Mucosa of stomach (tissue), 1 donor: ENCODE measurements around the gene DLG2.

Experiments used
- H3K27me3 ChIP-seq: one replicate; pipeline ENCODE4 v1.7.0; 2013; ENCODE audit warnings: mild to moderate bottlenecking, low read length; ENCODE audit not compliant: control insufficient read depth, insufficient read depth
- H3K36me3 ChIP-seq: one replicate; pipeline ENCODE4 v1.7.0; 2013; ENCODE audit warnings: low read length; ENCODE audit not compliant: control insufficient read depth, insufficient read depth
- H3K4me1 ChIP-seq: one replicate; pipeline ENCODE4 v1.7.0; 2013; ENCODE audit warnings: mild to moderate bottlenecking, low read length; ENCODE audit not compliant: control insufficient read depth, insufficient read depth
- H3K4me3 ChIP-seq: one replicate; pipeline ENCODE4 v1.7.0; 2013; ENCODE audit warnings: low read length
- H3K9ac ChIP-seq: one replicate; pipeline ENCODE4 v1.7.0; 2013; ENCODE audit warnings: mild to moderate bottlenecking, low read length, moderate library complexity
- H3K9me3 ChIP-seq: one replicate; pipeline ENCODE4 v1.7.0; 2013; ENCODE audit warnings: mild to moderate bottlenecking, low read length, moderate library complexity; ENCODE audit not compliant: control insufficient read depth
- donor health status: Pancreatic carcinoma.

DLG2 gene

DNA sequence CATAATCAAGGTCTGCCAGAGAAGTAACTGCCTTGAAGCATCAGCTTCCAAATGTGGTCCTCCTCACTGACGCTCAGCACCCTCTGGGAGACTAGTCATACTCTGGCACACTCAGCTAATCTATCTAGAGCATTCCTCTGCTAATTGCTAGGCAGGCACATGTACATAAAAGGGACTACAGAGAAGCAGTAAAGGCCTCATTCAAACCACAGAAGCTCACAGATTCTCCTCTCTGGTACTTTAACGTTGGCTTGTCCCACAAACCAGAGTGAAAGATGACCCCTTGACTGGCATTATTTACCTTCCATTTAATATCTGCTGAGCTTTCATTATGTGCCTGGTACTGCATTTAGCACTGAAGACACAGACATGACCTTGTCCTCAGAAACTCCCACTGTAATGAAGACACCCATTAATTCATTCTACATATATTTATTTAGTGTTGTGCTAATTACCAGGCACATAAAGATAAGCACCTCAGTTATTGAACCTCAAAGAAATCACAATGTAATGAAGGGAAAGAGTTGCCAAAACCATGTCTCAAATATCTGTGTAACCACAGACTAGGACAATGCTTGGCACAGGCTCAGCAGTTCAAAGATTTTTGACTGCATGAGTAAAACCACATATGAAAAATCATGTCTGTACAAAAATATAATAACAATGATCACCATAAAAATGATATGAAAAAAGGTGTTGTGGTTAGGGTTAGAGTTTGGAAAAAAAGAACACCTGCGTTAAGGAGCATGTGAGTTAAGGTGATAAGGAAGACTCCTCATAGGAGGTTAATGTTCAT lies 550.4 kb downstream of the DLG2 start:
- H3K9ac ChIP-seq: no peak overlapping the region
- H3K4me3 ChIP-seq: no peak overlapping the region
- H3K36me3 ChIP-seq: no peaks in the 10 kb centered on the region
- H3K27me3 ChIP-seq: no peaks in the 10 kb centered on the region
- H3K4me1 ChIP-seq: no peaks in the 10 kb centered on the region
- no peaks in the 10 kb centered on the region for H3K9me3 ChIP-seq

GRCh38 chr11:85062659-85063058 lies 564.5 kb downstream of the DLG2 start:
- H3K4me1 ChIP-seq: no peaks in the 10 kb centered on the region
- H3K9ac ChIP-seq: no peak overlapping the region
- no peak overlapping the region for H3K4me3 ChIP-seq
- H3K36me3 ChIP-seq: no peaks in the 10 kb centered on the region
- H3K27me3 ChIP-seq: no peaks in the 10 kb centered on the region
- no peaks in the 10 kb centered on the region for H3K9me3 ChIP-seq

DNA sequence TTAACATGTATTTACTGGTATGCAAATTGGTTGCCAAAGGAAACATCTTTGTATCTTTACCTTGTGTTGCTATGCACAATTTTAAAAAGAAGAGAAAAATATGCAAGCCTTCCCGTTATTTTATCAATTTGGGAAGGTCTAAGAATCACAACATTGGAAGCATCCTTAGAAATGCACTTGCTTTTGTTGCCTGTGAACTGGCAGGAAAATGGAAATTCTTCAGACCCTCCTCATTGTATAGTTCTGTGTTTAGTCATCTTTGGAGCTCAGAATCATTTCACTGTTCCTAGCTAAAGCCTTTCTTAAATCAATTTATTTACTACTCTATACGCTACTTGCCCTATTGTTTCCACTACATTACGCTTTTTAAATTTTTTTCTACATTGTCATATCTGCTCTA lies 574.5 kb downstream of the DLG2 start:
- no peaks in the 10 kb centered on the region for H3K9me3 ChIP-seq
- H3K4me1 ChIP-seq: no peaks in the 10 kb centered on the region
- no peaks in the 10 kb centered on the region for H3K27me3 ChIP-seq
- H3K36me3 ChIP-seq: no peaks in the 10 kb centered on the region
- H3K4me3 ChIP-seq: no peak overlapping the region
- no peak overlapping the region for H3K9ac ChIP-seq

DNA sequence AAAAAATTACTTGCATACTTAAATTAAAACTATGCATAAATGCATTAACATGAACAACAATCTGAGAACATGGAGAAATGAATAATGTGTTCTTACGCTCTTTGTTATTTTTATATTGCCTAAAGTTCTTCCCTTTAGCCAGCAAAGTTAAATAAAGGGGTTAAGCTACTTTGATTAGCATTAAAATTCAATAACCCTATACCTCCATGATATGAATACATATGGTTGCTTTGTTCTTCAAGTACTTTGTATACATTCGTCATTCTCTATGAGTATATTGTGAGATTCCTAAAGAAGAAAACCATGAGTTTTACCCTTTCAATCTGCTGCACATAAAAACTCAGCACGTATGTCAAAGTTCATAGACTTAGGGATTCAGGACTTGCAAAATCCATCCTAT lies 578.3 kb downstream of the DLG2 start:
- Histone ChIP-seq H3K4me1 (no peaks in the 10 kb centered on the region), H3K4me3 (no peak overlapping the region)

GRCh38 chr11:85045716-85046115 lies 581.4 kb downstream of the DLG2 start:
- no peaks in the 10 kb centered on the region for H3K27me3 ChIP-seq
- H3K9ac ChIP-seq: no peak overlapping the region
- no peak overlapping the region for H3K4me3 ChIP-seq
- H3K36me3 ChIP-seq: no peaks in the 10 kb centered on the region
- H3K9me3 ChIP-seq: no peaks in the 10 kb centered on the region
- H3K4me1 ChIP-seq: no peaks in the 10 kb centered on the region

More for the DNA sequence above, 578.3 kb downstream of the DLG2 start:
- no peaks in the 10 kb centered on the region for H3K9me3 ChIP-seq
- no peaks in the 10 kb centered on the region for H3K36me3 ChIP-seq
- no peak overlapping the region for H3K9ac ChIP-seq
- H3K27me3 ChIP-seq: no peaks in the 10 kb centered on the region

- H3K4me3 ChIP-seq: no peak overlapping the region
- H3K9me3 ChIP-seq: no peaks in the 10 kb centered on the region
- no peaks in the 10 kb centered on the region for H3K4me1 ChIP-seq
- no peak overlapping the region for H3K9ac ChIP-seq
- no peaks in the 10 kb centered on the region for H3K27me3 ChIP-seq
- H3K36me3 ChIP-seq: no peaks in the 10 kb centered on the region
These were observed 582.2 kb downstream of the DLG2 start for GRCh38 chr11:85044911-85045310.

GRCh38 chr11:85042361-85042760 lies 584.8 kb downstream of the DLG2 start:
- H3K27me3 ChIP-seq: no peaks in the 10 kb centered on the region
- H3K4me3 ChIP-seq: no peak overlapping the region
- H3K9ac ChIP-seq: no peak overlapping the region
- H3K36me3 ChIP-seq: no peaks in the 10 kb centered on the region
- H3K9me3 ChIP-seq: no peaks in the 10 kb centered on the region
- H3K4me1 ChIP-seq: no peaks in the 10 kb centered on the region

GRCh38 chr11:85040166-85040565 lies 587.0 kb downstream of the DLG2 start:
- no peaks in the 10 kb centered on the region for H3K9me3 ChIP-seq
- H3K4me1 ChIP-seq: no peaks in the 10 kb centered on the region
- no peak overlapping the region for H3K9ac ChIP-seq
- H3K27me3 ChIP-seq: no peaks in the 10 kb centered on the region
- no peak overlapping the region for H3K4me3 ChIP-seq
- no peaks in the 10 kb centered on the region for H3K36me3 ChIP-seq

DNA sequence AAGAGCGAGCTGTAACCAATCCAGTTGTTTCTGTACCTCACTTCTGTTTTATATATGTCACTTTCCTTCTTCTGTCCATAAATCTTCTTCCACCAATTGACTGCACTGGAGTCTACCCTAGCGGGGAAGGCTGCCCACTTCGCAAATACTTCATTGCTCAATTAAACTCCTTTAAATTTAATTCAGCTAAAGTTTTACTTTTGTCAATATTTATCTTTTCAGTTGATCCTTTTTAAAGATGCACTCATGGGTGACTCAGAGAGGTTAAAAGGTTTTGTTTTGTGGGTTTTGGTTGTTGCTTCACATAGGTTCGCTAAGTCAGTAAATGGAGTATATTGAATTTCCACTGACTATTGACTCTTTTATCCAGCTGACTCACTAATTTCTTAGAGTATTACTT lies 597.2 kb downstream of the DLG2 start:
- no peaks in the 10 kb centered on the region for H3K36me3 ChIP-seq
- H3K27me3 ChIP-seq: no peaks in the 10 kb centered on the region
- H3K9me3 ChIP-seq: no peaks in the 10 kb centered on the region
- no peak overlapping the region for H3K4me3 ChIP-seq
- H3K9ac ChIP-seq: no peak overlapping the region
- no peaks in the 10 kb centered on the region for H3K4me1 ChIP-seq

- no peaks in the 10 kb centered on the region for H3K36me3 ChIP-seq
- H3K9ac ChIP-seq: no peak overlapping the region
- H3K27me3 ChIP-seq: no peaks in the 10 kb centered on the region
- no peak overlapping the region for H3K4me3 ChIP-seq
- no peaks in the 10 kb centered on the region for H3K4me1 ChIP-seq
- H3K9me3 ChIP-seq: no peaks in the 10 kb centered on the region
These were observed 598.6 kb downstream of the DLG2 start for GRCh38 chr11:85028329-85029101.

DNA sequence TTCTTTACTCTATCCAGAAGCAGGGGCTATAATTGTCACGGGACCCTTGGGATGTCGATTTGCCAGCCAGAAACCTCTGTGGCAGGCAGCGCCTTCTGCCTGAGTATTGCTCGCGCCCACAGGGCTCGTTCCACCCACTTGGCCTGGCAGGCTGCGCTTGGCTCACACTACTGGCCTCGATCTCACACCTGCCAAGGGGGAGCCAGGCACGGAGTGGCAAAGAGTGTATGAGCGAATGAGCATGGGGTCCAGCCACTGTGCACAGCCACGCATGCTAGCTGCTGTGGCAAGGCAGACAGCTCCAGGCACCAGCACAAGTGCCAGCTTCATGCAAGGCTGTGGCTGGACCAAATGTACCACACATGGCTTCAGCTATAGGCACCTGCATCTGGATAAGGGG lies 599.8 kb downstream of the DLG2 start:
- no peaks in the 10 kb centered on the region for H3K27me3 ChIP-seq
- no peak overlapping the region for H3K9ac ChIP-seq
- no peak overlapping the region for H3K4me3 ChIP-seq
- no peaks in the 10 kb centered on the region for H3K36me3 ChIP-seq
- no peaks in the 10 kb centered on the region for H3K9me3 ChIP-seq
- no peaks in the 10 kb centered on the region for H3K4me1 ChIP-seq

GRCh38 chr11:85021058-85021457 lies 606.1 kb downstream of the DLG2 start:
- Histone ChIP-seq H3K27me3 (no peaks in the 10 kb centered on the region), H3K4me1 (no peaks in the 10 kb centered on the region), H3K9me3 (no peaks in the 10 kb centered on the region), H3K9ac (no peak overlapping the region), H3K4me3 (no peak overlapping the region), H3K36me3 (no peaks in the 10 kb centered on the region)
